ENCODE results near the gene NBEAL2.
"Not testable (repeated sequence)": the region's sequence is repeated elsewhere in the genome, so short reads cannot be mapped to it uniquely, and the experiment has no call there.

Gene NBEAL2

GRCh38 chr3:47034868-47035489 is 55.5 kb downstream of the NBEAL2 start:
- DNase-seq (ENCODE audit: low read depth in 2 of 3, low spot score in 2 of 3), result no peak

GRCh38 chr3:47035645-47036044 is 56.2 kb downstream of the NBEAL2 start:
- DNase-seq (ENCODE audit: low read depth in 2 of 3, low spot score in 2 of 3), result no peak

- DNase-seq (ENCODE audit: low read depth in 2 of 3, low spot score in 2 of 3), result no peak
Measured at GRCh38 chr3:47036145-47036544, 56.7 kb downstream of the NBEAL2 start.

GRCh38 chr3:47037302-47037701 is 57.8 kb downstream of the NBEAL2 start:
- DNase-seq (ENCODE audit: low read depth in 2 of 3, low spot score in 2 of 3), result not testable (repeated sequence)

- DNase-seq (ENCODE audit: low read depth in 2 of 3, low spot score in 2 of 3), result no peak
Measured at GRCh38 chr3:47041114-47041513, 61.6 kb downstream of the NBEAL2 start.

GRCh38 chr3:47042231-47042791 is 62.8 kb downstream of the NBEAL2 start:
- DNase-seq (ENCODE audit: low read depth in 2 of 3, low spot score in 2 of 3), result no peak

- DNase-seq (ENCODE audit: low read depth in 2 of 3, low spot score in 2 of 3), result no peak
Measured at GRCh38 chr3:47047069-47047468, 67.6 kb downstream of the NBEAL2 start.

- DNase-seq (ENCODE audit: low read depth in 2 of 3, low spot score in 2 of 3), result no peak
Measured at GRCh38 chr3:47047673-47048072, 68.2 kb downstream of the NBEAL2 start.

GRCh38 chr3:47054412-47054811 is 74.9 kb downstream of the NBEAL2 start:
- DNase-seq (ENCODE audit: low read depth in 2 of 3, low spot score in 2 of 3), result no peak

- DNase-seq (ENCODE audit: low read depth in 2 of 3, low spot score in 2 of 3), result no peak
Measured at GRCh38 chr3:47056705-47057104, 77.2 kb downstream of the NBEAL2 start.

- DNase-seq (ENCODE audit: low read depth in 2 of 3, low spot score in 2 of 3), result peak in 2 of 3 experiments; percentile 8 to 20
Measured at GRCh38 chr3:47057212-47057671, 77.8 kb downstream of the NBEAL2 start.

Data from activated CD8-positive, alpha-beta memory T cell treated with anti-CD3 and anti-CD28 coated beads for 48 hours (primary cell).